Measurements from ENCODE around the gene MIAT.

Gene MIAT

DNA sequence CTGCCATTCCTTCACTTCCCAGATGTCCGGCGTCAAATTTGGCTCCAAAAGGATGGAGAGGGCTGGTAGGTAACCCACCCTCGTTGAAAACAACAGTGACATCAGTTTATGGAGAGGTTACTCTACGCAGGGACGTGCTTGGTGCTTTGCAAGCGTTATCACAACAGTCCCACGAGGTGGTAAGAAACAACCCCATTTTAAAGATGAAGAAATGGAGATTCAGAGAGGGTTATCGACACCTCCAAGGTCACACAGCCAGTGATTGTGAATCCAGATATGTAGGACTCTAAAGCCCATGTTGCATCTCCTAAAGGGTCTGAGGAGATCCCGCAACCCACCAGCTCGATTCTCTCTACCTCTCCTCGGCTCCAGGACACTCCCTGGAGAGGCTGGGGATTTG lies 773 bp downstream of the MIAT start:
- in situ Hi-C loops (cut with MboI; ENCODE audit: low sequenced_read_pairs, unreplicated experiment) = no loop called here
- TF ChIP-seq, protein P1, sequence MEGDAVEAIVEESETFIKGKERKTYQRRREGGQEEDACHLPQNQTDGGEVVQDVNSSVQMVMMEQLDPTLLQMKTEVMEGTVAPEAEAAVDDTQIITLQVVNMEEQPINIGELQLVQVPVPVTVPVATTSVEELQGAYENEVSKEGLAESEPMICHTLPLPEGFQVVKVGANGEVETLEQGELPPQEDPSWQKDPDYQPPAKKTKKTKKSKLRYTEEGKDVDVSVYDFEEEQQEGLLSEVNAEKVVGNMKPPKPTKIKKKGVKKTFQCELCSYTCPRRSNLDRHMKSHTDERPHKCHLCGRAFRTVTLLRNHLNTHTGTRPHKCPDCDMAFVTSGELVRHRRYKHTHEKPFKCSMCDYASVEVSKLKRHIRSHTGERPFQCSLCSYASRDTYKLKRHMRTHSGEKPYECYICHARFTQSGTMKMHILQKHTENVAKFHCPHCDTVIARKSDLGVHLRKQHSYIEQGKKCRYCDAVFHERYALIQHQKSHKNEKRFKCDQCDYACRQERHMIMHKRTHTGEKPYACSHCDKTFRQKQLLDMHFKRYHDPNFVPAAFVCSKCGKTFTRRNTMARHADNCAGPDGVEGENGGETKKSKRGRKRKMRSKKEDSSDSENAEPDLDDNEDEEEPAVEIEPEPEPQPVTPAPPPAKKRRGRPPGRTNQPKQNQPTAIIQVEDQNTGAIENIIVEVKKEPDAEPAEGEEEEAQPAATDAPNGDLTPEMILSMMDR (IDR thresholded peaks at IDR 0.05; ENCODE audit: borderline replicate concordance, control extremely low read depth, extremely low read depth, insufficient read depth, missing control alignments) = no peak
- DNase-seq (ENCODE audit: low spot score) = peak; percentile 41

DNA sequence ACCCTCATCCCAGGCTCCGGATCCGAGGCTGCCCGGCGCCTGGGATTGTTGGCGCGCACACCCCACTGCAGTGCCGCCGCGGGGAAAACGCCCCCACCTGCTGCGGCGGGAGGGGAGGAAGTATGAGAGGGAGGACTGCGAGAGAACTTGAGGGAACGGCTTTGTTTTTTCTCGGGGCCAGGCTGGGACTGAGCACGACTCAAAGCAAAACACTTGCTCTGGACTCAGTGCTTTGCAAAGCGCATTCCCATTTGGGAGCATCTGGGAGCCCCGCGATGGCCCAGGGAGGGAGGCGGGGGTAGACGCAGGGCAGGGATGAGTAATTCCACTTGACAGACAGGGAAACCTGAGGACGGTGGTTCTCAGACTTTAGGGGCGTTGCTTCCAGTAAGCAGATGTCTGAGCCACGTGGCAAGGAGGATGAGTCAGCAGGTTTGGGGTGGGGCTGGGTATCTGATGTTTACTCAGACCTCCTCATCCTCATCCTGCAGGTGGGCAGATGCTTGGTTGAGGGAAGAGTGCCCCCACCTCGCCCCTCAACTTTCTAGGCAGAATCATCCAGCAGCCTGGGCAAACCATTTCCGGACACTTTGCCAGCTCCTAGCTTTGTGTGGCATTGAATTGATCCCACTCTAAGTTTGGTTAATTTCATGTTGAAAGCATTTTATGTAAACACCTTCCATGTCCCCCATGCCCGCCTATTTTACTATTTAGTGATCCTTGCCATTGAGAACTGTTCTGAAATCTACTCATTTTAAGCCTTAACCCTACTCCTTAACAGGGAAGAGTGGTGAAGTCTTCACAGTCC lies 1.5 kb downstream of the MIAT start:
- DNase-seq (ENCODE audit: low spot score) = peak; percentile 77
- TF ChIP-seq, protein P1 (IDR thresholded peaks at IDR 0.05; ENCODE audit: borderline replicate concordance, control extremely low read depth, extremely low read depth, insufficient read depth, missing control alignments) = no peak
- in situ Hi-C loops (cut with MboI; ENCODE audit: low sequenced_read_pairs, unreplicated experiment) = no loop called here

DNA sequence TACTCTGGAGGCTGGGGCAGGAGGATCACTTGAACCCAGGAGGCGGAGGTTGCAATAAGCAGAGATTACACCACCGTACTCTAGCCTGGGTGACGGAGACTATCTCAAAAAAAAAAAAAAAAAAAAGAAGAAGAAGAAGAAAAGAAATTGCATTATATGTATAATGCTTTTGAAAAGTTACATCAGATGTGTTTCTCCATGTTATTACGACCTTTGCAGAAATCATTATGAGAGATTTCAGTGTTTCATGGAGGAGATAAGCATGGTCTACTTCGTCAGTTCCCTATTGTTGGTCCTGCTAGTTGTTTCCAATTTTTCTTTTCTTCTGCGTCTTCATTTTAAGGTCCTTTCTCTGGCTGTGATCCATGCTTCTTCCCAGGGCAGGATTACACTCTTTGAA lies 3.0 kb downstream of the MIAT start:
- TF ChIP-seq, protein P1 (IDR thresholded peaks at IDR 0.05; ENCODE audit: borderline replicate concordance, control extremely low read depth, extremely low read depth, insufficient read depth, missing control alignments) = no peak
- DNase-seq (ENCODE audit: low spot score) = no peak
- in situ Hi-C loops (cut with MboI; ENCODE audit: low sequenced_read_pairs, unreplicated experiment) = no loop called here

DNA sequence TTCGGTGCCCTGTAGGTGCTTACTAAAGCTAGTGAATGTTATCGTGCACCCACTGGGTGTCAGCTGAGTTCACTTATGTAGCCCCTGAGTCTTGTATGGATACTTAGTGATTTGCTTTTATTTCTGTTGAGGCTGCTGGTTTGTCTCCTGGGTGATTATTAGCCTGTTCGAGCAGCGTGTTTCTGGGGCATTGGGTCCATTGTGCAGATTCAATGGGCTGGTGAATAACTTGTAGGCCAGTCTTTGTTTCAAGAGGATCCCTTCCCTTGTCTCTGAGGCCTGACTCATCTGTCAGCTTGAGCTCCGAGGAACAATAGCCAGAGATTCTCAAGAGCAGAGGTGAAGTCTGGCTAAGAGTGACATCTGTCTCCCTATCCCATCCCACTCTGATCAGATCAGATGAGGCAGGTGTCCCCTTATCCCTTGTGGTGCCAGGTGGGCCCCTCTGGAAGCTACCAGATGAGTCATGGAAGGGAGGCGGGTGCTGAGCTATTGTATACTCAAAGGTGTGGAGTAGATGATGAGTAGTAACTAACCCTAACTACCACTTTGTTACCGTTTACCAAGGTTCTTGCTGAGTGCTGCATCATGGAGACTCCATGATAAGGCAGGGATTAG lies 3.7 kb downstream of the MIAT start:
- no peak for DNase-seq (ENCODE audit: low spot score)
- in situ Hi-C loops (cut with MboI; ENCODE audit: low sequenced_read_pairs, unreplicated experiment) = no loop called here
- TF ChIP-seq, protein P1 (IDR thresholded peaks at IDR 0.05; ENCODE audit: borderline replicate concordance, control extremely low read depth, extremely low read depth, insufficient read depth, missing control alignments) = no peak

DNA sequence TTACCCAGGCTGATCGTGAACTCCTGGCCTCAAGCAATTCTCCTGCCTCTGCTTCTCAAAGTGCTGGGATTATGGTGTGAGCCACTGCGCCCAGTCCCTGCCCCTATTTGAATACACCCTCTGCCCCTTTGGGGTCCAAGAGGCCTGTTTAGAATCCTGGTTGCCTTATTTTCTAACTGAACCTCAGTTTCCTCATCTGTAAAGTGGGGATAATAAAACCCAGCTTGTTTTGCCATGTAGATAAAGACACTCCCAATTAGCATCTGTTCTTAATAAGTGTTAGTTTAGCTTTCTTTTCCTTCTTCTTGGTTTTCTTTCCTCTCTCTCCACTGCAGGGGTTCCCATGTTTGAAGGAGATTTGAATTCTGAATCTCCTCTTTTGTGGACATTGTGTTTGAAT lies 4.8 kb downstream of the MIAT start:
- in situ Hi-C loops (cut with MboI; ENCODE audit: low sequenced_read_pairs, unreplicated experiment) = no loop called here

DNA sequence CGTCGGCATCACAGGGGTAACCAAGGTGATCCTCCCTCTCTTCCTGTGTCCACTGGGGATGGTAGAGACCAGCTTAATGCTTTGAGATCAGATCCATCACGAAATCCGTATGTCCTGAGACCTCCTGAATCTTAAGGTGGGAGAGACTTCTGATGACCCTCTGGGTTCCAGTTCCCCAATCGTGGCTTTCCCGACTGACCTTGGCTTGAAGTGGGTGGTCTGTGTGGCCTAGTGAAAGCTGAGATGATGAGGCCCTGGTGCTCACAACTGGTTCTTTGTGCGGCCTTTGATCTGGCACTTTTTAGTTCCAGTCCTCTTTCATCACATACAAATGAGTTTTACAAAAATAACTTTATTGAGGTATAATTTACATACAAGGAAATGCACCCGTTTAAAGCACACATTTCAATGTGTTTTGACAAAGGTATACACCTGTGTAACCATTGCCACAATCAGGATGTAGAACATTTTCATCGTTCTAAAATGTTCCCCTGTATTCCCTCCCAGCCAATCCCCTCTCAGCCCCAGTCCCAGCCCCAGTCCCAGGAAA lies 6.1 kb downstream of the MIAT start:
- DNase-seq (ENCODE audit: low spot score) = no peak
- TF ChIP-seq, protein P1 (IDR thresholded peaks at IDR 0.05; ENCODE audit: borderline replicate concordance, control extremely low read depth, extremely low read depth, insufficient read depth, missing control alignments) = no peak
- in situ Hi-C loops (cut with MboI; ENCODE audit: low sequenced_read_pairs, unreplicated experiment) = no loop called here

More for the DNA sequence above, 4.8 kb downstream of the MIAT start:
- TF ChIP-seq, protein P1 (IDR thresholded peaks at IDR 0.05; ENCODE audit: borderline replicate concordance, control extremely low read depth, extremely low read depth, insufficient read depth, missing control alignments) = no peak
- DNase-seq (ENCODE audit: low spot score) = no peak

Measured in GM13976 (cell line).